ENCODE measurements around the gene ACOT6.
A peak's percentile ranks its signal among the peaks of the same experiment; 100 is the strongest.
"Not testable (repeated sequence)": the region's sequence is repeated elsewhere in the genome, so short reads cannot be mapped to it uniquely, and the experiment has no call there.

ACOT6 gene

DNA sequence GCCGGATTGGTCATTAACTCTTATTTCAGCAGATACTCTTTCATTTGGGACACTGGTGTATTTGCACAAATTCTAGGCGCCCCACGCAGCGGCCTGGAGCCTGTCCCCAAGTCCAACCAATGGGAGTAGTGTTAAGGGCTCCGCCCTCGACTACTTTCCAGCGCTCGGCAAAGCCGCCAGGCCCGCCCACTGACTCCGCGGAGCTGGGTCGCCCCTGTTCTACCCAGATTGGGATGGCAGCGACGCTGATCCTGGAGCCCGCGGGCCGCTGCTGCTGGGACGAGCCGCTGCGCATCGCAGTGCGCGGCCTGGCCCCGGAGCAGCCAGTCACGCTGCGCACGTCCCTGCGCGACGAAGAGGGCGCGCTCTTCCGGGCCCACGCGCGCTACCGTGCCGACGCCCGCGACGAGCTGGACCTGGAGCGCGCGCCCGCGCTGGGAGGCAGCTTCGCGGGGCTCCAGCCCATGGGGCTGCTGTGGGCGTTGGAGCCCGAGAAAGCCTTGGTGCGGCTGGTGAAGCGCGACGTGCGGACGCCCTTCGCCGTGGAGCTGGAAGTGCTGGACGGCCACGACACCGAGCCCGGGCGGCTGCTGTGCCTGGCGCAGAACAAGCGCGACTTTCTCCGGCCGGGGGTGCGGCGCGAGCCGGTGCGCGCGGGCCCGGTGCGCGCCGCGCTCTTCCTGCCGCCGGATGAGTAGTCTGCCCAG, at the start of gene ACOT6:
Gene ACOT6 (plus strand): TSS at position 179 of the 707 bp plus-strand sequence. CDS start 55 bp downstream, at position 234.
- peak; percentile 57 for DNase-seq

- DNase-seq: not testable (repeated sequence)
These were observed 49.6 kb upstream of the ACOT6 start for GRCh38 chr14:73562696-73563095.

DNA sequence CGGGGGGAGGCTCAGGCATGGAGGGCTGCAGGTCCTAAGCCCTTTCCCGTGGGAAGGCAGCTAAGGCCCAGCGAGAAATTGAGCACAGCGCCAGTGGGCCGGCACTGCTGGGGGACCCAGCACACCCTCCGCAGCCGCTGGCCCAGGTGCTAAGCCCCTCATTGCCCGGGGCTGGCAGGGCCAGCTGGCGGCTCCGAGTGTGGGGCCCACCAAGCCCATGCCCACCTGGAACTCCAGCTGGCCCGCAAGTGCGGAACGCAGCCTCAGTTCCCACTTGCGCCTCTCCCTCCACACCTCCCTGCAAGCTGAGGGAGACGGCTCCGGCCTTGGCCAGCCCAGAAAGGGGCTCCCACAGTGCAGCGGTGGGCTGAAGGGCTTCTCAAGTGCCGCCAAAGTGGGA, 45.9 kb upstream of the ACOT6 start:
- not testable (repeated sequence) for DNase-seq

DNA sequence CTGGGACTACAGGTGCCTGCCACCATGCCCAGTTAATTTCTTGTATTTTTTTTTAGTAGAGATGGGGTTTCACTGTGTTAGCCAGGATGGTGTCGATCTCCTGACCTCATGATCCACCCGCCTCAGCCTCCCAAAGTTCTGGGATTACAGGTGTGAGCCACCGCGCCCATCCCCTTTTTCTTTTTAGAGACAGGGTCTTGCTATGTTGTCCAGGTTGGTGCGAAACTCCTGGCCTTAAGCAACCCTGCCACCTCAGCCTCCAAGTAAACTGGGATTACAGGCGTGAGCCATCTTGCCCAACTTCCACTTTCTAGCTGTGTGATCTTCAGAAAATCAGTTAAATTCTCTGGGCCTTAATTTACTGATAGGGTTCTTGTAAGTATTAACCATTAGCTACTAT, 45.4 kb upstream of the ACOT6 start:
- not testable (repeated sequence) for DNase-seq

DNA sequence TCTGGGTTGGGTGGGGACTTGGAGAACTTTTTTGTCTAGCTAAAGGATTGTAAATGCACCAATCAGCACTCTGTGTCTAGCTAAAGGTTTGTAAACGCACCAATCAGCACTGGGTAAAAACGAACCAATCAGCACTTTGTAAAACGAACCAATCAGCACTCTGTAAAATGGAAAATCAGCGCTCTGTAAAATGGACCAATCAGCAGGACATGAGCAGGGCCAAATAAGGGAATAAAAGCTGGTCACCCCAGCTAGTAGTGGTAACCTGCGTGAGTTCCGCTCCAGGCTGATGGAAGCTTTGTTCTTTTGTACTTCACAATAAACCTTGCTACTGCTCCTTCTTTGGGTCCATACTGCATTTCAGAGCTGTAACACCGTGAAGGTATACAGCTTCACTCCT, 45.0 kb upstream of the ACOT6 start:
- DNase-seq: no peak

- peak; percentile 11 to 26 for DNase-seq
These were observed 44.1 kb upstream of the ACOT6 start for GRCh38 chr14:73567951-73568885.

DNA sequence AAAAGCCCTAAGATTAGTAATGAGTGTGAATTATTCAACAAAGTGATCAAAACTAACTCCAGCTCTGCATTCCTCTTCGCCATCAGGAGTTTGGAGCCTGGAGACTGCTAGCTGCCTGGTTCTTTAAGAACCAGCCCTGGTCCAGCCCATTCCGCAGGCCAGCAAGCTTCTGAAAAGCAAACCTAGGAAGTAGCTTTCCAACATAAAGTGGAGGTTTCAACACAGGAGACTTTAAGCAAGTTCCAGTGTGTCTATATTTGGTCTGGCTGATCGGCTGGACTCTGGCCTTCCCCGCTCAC, 43.5 kb upstream of the ACOT6 start:
- DNase-seq: not testable (repeated sequence)

DNA sequence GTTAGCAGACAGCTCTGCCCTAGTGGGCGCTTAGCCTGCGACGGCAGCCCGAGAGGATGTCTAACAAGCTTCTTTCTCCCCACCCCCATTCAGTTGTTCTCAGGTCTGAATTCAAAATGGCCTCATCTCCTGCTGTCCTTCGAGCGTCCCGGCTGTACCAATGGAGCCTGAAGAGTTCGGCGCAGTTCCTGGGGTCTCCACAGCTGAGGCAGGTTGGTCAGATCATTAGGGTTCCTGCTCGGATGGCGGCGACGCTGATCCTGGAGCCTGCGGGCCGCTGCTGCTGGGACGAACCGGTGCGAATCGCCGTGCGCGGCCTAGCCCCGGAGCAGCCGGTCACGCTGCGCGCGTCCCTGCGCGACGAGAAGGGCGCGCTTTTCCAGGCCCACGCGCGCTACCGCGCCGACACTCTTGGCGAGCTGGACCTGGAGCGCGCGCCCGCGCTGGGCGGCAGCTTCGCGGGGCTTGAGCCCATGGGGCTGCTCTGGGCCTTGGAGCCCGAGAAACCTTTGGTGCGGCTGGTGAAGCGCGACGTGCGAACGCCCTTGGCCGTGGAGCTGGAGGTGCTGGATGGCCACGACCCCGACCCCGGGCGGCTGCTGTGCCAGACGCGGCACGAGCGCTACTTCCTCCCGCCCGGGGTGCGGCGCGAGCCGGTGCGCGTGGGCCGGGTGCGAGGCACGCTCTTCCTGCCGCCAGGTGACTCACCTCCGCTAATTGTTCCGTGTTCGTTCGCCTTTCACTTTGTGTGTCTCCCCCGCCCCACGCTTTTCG, 42.9 kb upstream of the ACOT6 start, which contains the start of gene ACOT2:
Gene ACOT2 (plus strand): TSS at position 29 of the 774 bp plus-strand sequence. CDS start 28 bp downstream, at position 57.
- DNase-seq: peak; percentile 83 to 92

DNA sequence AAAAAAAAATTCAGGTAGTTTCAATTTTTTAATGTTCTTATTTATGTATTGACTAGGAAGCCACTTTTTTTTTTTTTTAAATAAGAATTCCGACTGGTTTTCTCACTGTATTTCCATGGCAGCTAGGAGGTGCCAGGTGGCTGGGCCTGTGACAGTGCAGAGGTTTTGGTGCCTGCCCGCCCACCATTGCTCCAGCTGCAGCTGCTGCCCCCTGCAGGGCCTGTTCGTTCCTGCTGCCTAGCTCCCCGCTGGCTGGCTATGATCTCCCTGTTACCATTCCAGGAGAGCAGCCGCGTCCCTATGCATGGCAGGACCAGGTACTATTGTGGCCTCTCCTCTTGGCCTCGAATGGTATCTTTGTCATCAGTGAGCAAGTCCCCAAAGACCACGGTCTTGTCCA, 41.4 kb upstream of the ACOT6 start:
- DNase-seq: peak; percentile 56 to 60

DNA sequence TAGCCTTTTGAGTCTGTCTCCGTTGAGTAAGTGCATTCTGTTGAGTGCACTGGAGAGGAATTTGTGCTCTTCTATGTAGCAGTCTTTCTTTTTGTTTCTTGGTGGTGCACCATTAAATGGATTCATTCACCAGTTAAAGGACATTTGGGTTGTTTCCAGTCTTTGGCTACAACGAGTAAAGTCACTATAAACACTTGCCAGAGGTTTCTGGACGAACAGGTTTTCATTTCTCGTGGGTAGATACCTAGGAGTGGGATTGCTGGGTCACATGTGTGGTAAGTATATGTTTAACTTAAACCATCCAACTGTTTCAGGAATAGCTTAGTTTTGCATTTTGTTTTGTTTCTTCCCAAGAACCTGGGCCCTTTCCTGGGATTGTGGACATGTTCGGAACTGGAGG, 39.3 kb upstream of the ACOT6 start:
- not testable (repeated sequence) for DNase-seq

GRCh38 chr14:73573740-73574139, 38.6 kb upstream of the ACOT6 start:
- not testable (repeated sequence) for DNase-seq

DNA sequence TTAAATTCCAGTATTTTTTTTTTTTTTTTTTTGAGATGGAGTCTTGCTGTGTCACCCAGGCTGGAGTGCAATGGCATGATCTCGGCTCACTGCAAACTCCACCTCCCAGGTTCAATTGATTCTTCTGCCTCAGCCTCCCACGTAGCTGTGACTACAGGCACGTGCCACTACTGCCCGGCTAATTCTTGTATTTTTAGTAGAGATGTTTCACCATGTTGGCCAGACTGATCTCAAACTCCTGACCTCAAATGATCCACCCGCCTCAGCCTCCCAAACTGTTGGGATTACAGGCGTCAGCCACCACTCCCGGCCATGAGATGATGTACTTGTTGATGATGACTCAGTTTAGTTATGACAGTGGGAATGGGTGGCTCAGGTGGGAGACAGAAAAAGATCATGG, 38.1 kb upstream of the ACOT6 start:
- DNase-seq: not testable (repeated sequence)

DNA sequence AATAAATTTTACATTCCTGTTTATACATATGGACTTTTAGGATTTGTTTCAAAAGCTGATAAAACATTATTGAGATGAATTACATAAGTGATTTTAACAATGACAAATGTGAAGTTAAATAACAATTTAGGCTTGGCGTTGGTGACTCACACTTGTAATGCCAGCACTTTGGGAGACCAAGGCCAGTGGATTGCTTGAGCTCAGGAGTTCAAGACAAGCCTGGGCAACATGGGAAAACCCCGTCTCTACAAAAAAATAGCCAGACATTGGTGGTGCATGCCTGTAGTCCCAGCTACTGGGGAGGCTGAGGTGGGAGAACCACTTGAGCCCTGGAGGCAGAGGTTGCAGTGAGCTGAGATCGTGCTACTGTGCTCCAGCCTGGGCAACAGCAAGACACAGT, 35.9 kb upstream of the ACOT6 start:
- DNase-seq: no peak

- DNase-seq: not testable (repeated sequence)
These were observed 35.1 kb upstream of the ACOT6 start for GRCh38 chr14:73577214-73577613.

- not testable (repeated sequence) for DNase-seq
These were observed 30.0 kb upstream of the ACOT6 start for GRCh38 chr14:73582102-73582979.

DNA sequence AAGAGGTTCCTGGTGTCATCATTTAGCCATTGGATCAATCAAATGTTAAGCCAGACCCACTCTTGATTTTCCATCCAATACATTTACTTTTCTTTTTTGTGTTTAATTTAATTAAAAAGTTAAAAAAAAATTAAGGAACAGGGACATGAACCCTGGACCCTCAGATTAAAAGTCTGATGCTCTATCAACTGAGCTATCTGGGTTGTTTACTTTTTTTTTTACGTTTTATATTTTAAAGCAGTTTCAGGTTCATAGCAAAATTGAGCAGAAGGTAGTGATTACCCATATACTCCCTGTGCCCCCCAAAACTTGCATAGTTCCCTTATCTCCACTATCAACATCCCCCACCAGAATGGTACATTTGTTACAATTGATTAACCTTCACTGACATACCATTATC, 23.6 kb upstream of the ACOT6 start:
- no peak for DNase-seq

GRCh38 chr14:73589116-73589515, 23.2 kb upstream of the ACOT6 start:
- no peak for DNase-seq

DNA sequence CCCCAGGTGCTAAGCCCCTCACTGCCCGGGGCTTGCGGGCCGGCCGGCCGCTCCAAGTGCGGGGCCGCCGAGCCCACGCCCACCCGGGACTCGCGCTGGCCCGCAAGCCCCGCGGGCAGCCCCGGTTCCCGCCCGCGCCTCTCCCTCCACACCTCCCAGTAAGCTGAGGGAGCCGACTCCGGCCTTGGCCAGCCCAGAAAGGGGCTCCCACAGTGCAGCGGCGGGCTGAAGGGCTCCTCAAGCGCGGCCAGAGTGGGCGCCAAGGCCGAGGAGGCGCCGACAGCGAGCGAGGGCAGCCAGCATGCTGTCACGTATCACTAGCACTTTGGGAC, 21.7 kb upstream of the ACOT6 start:
- DNase-seq: not testable (repeated sequence)

- peak; percentile 56 to 57 for DNase-seq
These were observed 20.4 kb upstream of the ACOT6 start, which contains the start of gene ACOT4 for GRCh38 chr14:73591690-73592449. Gene ACOT4 (plus strand): TSS chr14:73591873. CDS start chr14:73591960, 87 bp downstream.

- DNase-seq: no peak
These were observed 17.8 kb upstream of the ACOT6 start for GRCh38 chr14:73594491-73594890.

- DNase-seq: no peak
These were observed 12.8 kb upstream of the ACOT6 start for GRCh38 chr14:73599499-73599898.

Measured in stimulated activated CD4-positive, alpha-beta T cell treated with anti-CD3 and anti-CD28 coated beads, Interleukin-4, amount 100 ng/mL, for 4 hours (primary cell).